ENCODE data around the gene MGMT. TPM values are rescaled to one million over a fixed set of nuclear protein-coding genes. Genes with fewer than 3 reads are reported as not detected.

Gene MGMT
- total and polyA plus RNA-seq, 3 donors from 2014 or later = 32.8 to 40.7 (median 37.9) TPM

DNA sequence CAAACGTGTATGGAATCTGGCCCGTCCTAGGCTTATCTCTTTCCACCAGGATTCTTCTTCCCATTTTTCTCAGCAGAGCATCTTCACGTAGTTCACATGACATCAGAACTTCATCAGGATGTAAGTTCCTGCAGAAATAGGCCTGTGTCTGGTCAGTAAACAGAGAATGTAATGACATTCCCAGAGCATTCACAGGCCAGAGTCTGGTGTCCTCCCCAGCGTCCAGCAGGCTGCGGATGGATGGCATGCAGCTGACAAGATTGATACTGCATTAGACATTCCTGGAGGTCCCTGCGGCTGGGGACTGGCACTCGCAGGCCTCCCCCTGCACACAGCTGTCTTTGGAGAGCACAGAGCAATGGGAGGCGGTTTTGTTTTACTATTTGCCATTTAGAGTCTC lies 28.7 kb downstream of the MGMT start:
- no peak overlapping the region for H3K4me3 ChIP-seq
- DNase-seq = no peak
- H3K27ac ChIP-seq = no peak overlapping the region
- intact Hi-C loops (cut with DNase I; ENCODE audit: low total_unique reads) = no loop called here
- TF ChIP-seq POLR2A (IDR thresholded peaks at IDR 0.05) = no peak
- TF ChIP-seq, protein P1, sequence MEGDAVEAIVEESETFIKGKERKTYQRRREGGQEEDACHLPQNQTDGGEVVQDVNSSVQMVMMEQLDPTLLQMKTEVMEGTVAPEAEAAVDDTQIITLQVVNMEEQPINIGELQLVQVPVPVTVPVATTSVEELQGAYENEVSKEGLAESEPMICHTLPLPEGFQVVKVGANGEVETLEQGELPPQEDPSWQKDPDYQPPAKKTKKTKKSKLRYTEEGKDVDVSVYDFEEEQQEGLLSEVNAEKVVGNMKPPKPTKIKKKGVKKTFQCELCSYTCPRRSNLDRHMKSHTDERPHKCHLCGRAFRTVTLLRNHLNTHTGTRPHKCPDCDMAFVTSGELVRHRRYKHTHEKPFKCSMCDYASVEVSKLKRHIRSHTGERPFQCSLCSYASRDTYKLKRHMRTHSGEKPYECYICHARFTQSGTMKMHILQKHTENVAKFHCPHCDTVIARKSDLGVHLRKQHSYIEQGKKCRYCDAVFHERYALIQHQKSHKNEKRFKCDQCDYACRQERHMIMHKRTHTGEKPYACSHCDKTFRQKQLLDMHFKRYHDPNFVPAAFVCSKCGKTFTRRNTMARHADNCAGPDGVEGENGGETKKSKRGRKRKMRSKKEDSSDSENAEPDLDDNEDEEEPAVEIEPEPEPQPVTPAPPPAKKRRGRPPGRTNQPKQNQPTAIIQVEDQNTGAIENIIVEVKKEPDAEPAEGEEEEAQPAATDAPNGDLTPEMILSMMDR (IDR thresholded peaks at IDR 0.05) = no peak
- H3K4me1 ChIP-seq = no peaks in the 10 kb centered on the region
- H3K27me3 ChIP-seq = no peaks in the 10 kb centered on the region
- no peaks in the 10 kb centered on the region for H3K9me3 ChIP-seq
- H3K36me3 ChIP-seq (ENCODE audit: low read depth, missing control alignments) = no peaks in the 10 kb centered on the region
- 64 to 79% methylated on average over 8 of the region's 8 CpGs for WGBS, 2 donors

DNA sequence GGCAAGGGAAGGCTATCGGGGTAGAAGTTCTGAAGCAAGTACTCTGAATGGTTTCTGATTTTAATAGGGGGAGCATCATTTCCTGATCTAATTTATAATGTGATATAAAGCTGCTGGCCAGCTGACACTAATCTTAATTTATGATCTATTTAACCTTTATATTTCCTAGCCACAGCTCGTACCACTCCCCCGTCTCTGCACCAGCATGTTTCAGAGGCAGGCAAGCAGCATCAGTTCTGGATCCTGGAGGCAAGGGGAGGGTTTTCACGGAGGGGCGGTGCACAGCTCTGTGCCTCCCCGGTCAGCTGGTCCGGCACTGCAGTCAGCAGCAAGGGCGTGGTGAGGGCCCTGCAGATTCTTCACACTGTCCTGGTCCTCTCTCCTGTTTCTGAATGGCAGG lies 30.0 kb downstream of the MGMT start:
- Histone ChIP-seq H3K9me3 (no peaks in the 10 kb centered on the region), H3K36me3 (ENCODE audit: low read depth, missing control alignments) (no peaks in the 10 kb centered on the region), H3K27me3 (no peaks in the 10 kb centered on the region), H3K4me1 (no peaks in the 10 kb centered on the region), H3K27ac (no peak overlapping the region), H3K4me3 (no peak overlapping the region)
- no peak for DNase-seq
- TF ChIP-seq, protein P1 (IDR thresholded peaks at IDR 0.05) = no peak
- no peak for TF ChIP-seq POLR2A (IDR thresholded peaks at IDR 0.05)
- WGBS, 2 donors = 76 to 80% methylated on average over 8 of the region's 8 CpGs
- intact Hi-C loops (cut with DNase I; ENCODE audit: low total_unique reads) = no loop called here

DNA sequence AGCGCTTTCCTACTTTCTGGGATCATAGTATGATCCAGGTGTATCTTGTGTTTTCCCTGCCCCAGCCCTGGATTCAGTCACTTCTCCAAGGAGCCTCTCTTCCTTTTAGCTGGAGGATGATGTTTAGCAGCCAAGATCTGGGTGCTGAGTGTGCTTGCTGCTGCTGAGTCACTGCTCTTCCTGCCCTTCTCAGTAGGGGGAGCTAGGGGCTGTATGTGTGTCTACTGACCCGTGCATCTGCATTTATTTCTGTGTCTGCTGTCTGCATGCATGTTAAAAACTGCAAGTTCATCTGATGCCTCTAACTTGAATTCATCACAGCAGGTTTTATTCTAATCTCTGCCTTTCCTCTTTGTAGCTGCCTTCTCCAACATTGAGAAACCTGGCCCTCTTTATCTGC lies 31.6 kb downstream of the MGMT start:
- 90% methylated on average over 2 of the region's 2 CpGs for WGBS, 2 donors
- TF ChIP-seq, protein P1 (IDR thresholded peaks at IDR 0.05) = no peak
- TF ChIP-seq POLR2A (IDR thresholded peaks at IDR 0.05) = no peak
- H3K4me3 ChIP-seq = no peak overlapping the region

DNA sequence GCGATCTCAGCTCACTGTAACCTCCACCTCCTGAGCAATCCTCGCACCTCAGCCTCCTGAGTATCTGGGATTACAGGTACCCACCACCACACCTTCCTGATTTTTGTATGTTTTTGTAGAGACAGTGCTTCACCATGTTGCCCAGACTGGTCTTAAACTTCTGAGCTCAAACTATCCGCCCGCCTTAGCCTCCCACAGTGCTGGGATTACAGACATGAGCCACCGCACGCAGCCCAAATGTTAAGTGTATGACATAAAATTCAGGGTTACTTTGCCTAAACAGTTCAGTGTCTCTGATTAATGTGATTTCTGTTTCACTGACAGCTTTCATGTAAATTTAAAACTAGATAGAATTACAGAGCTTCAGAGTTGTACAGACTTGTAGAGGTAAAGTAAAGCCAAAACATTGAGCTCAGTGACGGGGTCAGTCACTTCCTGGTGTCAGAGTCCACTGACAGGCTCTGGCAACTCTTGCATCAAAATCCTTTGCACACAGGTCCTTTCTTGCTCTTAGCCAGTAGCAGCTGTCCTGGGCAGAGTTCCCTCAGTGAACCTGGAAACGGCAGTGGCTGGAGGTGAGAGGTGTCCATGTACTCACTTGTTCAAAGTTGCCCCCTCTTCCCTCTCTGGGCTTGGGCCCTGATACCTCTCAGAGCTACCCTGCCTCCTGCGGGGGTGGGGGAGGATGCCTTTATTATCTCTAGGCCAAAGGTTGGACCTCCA lies 33.7 kb downstream of the MGMT start:
- TF ChIP-seq, protein P1 (IDR thresholded peaks at IDR 0.05) = no peak
- no peak for TF ChIP-seq POLR2A (IDR thresholded peaks at IDR 0.05)
- Histone ChIP-seq H3K27me3 (no peaks in the 10 kb centered on the region), H3K9me3 (no peaks in the 10 kb centered on the region), H3K4me1 (no peaks in the 10 kb centered on the region), H3K27ac (no peak overlapping the region), H3K36me3 (ENCODE audit: low read depth, missing control alignments) (no peaks in the 10 kb centered on the region), H3K4me3 (no peak overlapping the region)
- intact Hi-C loops (cut with DNase I; ENCODE audit: low total_unique reads) = no loop called here
- DNase-seq = no peak
- 94 to 95% methylated on average over 9 of the region's 9 CpGs for WGBS, 2 donors

More for the DNA sequence above, 31.6 kb downstream of the MGMT start:
- H3K27ac ChIP-seq = no peak overlapping the region
- no peaks in the 10 kb centered on the region for H3K9me3 ChIP-seq
- no peaks in the 10 kb centered on the region for H3K4me1 ChIP-seq
- intact Hi-C loops (cut with DNase I; ENCODE audit: low total_unique reads) = no loop called here
- no peaks in the 10 kb centered on the region for H3K36me3 ChIP-seq (ENCODE audit: low read depth, missing control alignments)
- DNase-seq = no peak
- no peaks in the 10 kb centered on the region for H3K27me3 ChIP-seq

All from testis (tissue), 3 donors.